Stimulated activated CD4-positive, alpha-beta T cell treated with anti-CD3 and anti-CD28 coated beads, Interleukin-15, amount 100 ng/mL, for 48 hours (primary cell): Measurements from ENCODE around the gene MIPOL1.
"Not testable (repeated sequence)": the region's sequence is repeated elsewhere in the genome, so short reads cannot be mapped to it uniquely, and the experiment has no call there.

Source experiments
- DNase-seq, 2 donors: peaks; one replicate each; pipeline ENCODE4 v3.0.0-alpha.2; 2020; ENCODE audit warnings: low read depth in 2 of 2

Gene MIPOL1

GRCh38 chr14:37546621-37547447, 349.1 kb downstream of the MIPOL1 start:
- no peak for DNase-seq

GRCh38 chr14:37550511-37550910, 352.8 kb downstream of the MIPOL1 start:
- no peak for DNase-seq

GRCh38 chr14:37551119-37551518, 353.4 kb downstream of the MIPOL1 start:
- no peak for DNase-seq

DNA sequence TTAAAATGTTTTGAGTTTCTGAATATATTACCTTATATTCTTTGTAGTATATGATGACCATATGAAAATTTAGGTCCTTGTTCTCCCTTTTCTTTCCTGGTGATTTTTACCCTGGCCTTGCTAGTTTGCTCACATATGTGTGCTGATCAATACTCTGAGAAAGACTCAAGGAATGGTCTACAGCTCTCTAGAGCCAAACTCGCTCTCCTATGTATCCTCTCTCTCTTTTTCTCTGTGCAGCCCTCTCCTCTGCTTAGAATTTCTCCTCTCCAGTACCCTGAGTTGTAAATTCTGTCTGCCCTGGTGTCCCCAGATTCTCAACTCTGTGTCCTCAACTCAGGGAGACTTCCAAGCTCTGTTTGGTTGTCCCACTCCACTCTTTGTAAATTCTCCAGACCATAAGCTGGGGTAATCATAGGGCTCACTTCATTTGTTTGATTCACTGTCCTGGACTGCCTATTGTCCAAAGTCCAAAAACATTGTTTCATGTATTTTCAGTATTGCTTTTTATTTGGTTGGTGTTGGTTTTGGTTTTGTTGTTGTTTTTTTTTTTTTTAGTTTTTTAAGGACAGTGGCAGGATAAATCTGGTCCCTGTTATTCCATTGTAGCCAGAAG, 356.3 kb downstream of the MIPOL1 start:
- DNase-seq, result no peak

DNA sequence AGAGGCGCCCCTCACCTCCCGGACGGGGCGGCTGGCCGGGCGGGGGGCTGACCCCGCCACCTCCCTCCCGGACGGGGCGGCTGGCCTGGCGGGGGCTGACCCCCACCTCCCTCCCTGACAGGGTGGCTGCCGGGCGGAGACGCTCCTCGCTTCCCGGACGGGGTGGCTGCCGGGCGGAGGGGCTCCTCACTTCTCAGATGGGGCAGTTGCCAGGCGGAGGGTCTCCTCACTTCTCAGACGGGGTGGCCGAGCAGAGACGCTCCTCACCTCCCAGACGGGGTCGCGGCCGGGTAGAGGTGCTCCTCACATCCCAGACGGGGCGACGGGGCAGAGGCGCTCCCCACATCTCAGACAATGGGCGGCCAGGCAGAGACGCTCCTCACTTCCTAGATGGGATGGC, 357.9 kb downstream of the MIPOL1 start:
- not testable (repeated sequence) for DNase-seq

DNA sequence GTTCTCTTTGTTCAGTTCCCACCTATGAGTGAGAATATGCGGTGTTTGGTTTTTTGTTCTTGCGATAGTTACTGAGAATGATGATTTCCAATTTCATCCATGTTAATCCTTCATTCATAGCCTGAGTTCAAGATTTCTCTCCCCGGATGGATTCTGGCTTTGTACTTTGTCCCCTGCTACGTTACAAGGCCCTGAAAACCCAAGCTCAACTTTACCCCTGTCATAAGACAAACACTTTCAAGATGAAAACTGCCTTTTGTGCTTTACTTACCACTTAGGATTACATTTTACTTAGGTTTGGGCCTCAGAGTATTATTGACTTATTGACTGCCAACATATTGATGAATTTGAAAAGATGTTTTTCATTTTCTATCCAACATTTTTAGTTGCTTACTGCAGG, 361.0 kb downstream of the MIPOL1 start:
- no peak for DNase-seq

- DNase-seq, result no peak
These were observed 361.6 kb downstream of the MIPOL1 start for GRCh38 chr14:37559386-37559785.

GRCh38 chr14:37563189-37563588, 365.5 kb downstream of the MIPOL1 start:
- no peak for DNase-seq

- no peak for DNase-seq
These were observed 367.8 kb downstream of the MIPOL1 start for GRCh38 chr14:37565550-37565949.

DNA sequence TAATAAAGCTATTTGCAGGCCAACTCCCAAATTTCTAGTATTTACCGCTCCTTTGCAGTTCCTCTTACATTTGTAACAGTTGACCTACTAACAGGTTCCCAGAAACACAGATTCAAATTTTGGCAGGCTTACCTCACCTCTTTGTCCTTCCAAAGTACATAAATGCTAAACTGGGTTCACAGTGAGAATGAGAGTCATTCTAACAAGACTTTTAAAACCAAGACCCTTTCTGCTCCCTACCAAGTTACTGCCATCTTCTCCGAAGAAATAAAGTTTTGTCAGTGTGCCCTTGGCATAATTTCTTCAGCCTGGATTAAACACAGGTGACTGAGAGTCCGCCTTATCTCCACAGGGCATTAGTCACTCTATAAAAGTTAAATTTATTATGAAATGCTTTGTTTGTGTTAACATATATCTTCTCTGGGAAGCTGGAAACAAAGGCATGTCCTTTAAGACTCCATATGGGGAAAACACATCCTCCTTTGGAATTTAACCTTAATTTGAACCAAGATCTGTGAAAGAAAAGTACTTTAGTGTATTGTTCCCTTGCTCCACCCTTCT, 369.2 kb downstream of the MIPOL1 start:
- no peak for DNase-seq

DNA sequence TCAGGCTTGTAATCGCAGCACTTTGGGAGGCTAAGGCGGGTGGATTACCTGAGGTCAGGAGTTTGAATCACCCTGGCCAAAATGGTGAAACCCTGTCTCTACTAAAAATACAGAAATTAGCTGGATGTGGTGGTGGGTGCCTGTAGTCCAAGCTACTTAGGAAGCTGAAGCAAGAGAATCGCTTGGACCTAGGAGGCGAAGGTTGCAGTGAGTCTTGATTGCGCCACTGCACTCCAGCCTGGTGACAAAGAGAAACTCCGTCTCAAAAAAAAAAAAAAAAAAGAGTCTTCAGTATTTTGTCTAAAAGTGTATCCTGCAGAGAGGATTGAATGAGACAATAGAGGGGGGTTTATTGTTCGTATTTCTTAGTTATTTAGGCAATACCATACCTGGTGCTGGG, 372.0 kb downstream of the MIPOL1 start:
- DNase-seq, result no peak

DNA sequence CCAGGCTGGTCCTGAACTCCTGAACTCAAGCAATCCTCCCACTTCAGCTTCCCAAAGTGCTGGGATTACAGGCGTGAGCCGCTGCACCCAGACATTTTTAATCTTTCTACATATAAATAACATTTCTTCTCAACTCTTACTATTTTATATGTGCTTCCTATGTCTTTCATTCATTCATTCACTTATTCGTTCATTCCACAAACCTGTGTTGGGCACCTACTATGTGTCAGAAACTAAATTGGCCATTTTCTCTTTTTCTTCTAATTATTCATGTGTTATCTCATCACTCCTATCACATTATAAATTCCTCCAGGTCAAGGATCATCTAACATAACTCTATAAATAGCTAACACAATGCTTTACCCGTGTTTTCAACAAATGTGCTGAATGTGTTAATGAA, 373.7 kb downstream of the MIPOL1 start:
- DNase-seq, result no peak

GRCh38 chr14:37573356-37573755, 375.6 kb downstream of the MIPOL1 start:
- DNase-seq, result no peak

GRCh38 chr14:37579274-37579673, 381.5 kb downstream of the MIPOL1 start:
- no peak for DNase-seq

DNA sequence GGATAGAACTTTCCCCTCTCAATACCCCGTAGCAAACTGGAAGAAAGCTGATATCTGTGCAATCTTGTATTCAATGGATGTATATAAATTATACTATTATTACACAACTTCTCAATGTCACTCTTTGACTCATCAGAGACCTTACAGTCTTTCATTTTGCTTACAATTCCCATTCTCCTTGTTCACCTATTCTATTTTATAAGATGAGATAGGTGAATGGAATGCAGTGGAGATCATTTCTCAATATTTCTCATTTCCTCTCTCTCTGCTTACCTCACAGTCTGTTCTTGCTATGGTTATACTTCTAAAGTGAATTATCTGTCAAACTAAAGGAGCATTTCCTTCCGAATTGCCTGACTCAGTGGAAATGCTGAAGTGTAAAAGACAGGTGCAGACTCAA, 382.4 kb downstream of the MIPOL1 start:
- DNase-seq, result no peak

GRCh38 chr14:37583358-37584210, 385.8 kb downstream of the MIPOL1 start:
- DNase-seq, result no peak

DNA sequence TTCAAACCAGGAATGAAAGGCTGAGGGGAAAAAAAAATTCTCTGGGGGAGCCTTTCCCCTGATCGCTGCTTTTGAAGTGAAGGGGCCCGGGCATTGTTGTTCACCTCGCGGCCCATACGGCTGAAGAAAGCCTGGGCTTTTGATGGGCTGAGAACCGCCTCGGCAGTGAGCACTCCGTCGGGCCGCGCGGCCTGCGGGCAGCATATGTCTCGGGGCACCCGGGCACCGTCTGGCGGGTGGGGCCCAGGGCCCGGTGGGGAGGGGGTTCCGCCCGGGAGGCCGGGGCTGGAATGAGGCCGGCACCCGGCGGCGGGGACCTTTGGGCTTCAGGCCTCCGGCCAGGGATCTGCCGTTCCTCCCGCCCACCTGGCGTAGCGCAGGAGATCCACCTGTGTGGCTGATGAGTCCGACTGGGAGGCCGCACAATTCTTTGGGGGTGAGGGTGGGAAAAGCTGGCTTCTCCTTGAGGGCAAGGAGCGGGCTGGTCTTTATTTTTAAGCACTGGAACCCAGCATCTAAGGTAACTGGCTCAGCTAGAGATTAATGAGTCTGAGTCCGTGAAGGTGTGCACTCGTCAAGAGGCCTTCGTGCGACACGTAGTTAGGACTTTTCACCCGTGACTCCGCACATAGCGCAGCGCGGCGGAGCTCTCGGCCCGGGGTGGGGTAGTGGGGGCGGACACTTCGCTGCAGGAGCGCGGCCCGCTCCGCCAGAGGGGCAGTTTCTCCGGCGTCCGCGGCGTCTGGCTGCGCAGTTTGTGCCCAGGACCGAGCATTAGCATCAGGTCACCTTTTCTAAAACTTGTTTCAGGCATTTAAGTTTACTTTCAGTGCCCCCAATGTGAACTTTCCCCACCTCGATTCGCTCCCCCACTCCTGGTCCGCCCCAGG, 386.7 kb downstream of the MIPOL1 start:
- DNase-seq, result no peak

GRCh38 chr14:37585101-37585511, 387.4 kb downstream of the MIPOL1 start:
- no peak for DNase-seq

GRCh38 chr14:37585971-37586796, 388.4 kb downstream of the MIPOL1 start:
- no peak for DNase-seq

DNA sequence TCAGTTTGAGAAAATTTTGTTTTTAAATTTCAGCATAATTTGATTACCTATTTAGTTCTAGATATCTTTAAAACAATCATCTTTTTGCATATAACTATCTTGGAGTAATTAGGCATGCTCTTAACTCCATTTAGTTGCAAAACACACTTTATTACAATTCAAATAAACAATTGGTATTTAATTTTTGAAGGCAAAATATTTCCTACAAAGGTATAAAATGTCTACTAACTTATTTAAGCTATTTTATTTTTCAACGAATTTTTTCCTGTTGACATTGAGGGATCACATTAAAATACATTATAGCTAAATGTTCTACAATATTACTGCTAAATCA, 389.0 kb downstream of the MIPOL1 start:
- DNase-seq, result no peak
